ENCODE results near the gene KLHL35.

KLHL35 gene

DNA sequence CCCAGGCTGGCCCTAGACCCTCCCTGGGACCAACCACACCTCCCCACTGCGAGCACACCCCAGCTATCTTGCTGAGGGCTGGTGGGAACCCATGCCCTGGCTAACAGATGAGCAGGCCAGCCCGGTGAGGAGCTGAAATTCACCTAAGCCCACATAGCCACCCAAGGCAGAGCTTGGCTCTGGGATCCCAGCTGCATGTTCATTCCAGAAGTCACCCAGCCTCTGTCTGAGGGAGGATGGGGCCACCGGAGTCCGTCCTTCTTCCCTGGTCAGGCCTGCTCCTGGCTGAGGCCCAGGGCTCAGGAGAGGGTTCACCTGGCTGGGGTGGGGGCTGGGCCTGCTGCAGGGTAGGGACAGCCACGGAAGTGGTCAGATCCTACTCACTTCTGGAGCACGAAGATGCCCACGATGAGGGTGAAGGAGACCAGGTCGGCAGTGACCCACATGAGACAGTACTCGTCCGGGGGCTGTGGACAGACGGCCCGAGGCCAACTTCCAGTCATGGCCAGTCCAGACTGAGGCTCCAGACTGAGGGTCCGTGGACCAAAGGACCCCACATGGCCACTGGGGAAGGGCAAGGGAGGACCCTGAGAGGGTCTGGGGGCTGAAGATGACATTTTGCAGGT lies 6.6 kb upstream of the KLHL35 start:
- FAIRE-seq (no peak), DNase-seq (ENCODE audit: insufficient read length, low spot score) (no peak)
- TF ChIP-seq, protein P1, sequence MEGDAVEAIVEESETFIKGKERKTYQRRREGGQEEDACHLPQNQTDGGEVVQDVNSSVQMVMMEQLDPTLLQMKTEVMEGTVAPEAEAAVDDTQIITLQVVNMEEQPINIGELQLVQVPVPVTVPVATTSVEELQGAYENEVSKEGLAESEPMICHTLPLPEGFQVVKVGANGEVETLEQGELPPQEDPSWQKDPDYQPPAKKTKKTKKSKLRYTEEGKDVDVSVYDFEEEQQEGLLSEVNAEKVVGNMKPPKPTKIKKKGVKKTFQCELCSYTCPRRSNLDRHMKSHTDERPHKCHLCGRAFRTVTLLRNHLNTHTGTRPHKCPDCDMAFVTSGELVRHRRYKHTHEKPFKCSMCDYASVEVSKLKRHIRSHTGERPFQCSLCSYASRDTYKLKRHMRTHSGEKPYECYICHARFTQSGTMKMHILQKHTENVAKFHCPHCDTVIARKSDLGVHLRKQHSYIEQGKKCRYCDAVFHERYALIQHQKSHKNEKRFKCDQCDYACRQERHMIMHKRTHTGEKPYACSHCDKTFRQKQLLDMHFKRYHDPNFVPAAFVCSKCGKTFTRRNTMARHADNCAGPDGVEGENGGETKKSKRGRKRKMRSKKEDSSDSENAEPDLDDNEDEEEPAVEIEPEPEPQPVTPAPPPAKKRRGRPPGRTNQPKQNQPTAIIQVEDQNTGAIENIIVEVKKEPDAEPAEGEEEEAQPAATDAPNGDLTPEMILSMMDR (IDR thresholded peaks at IDR 0.05; ENCODE audit: insufficient read depth, missing control alignments) = no peak

DNA sequence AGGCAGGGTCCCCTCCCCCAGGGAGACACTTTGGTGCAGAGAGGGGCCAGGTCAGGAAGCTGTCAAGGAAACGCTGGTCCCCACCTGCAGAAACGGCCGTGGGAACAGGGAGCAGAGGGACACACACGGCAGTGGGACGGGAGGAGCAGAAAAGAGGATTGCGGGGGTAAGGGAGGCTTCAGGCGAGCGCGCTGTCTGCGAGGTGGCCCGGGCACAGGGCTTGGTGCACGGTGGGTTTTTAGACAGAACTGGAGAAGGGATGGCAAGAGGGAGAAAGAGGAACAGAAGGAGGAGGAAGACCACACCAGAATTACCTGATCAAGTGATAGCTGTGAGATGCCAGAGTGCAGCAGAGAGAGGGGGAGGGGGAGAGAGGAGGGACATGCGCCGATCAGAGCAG lies 6.0 kb upstream of the KLHL35 start:
- DNase-seq (ENCODE audit: insufficient read length, low spot score) (no peak), FAIRE-seq (no peak)
- TF ChIP-seq, protein P1 (IDR thresholded peaks at IDR 0.05; ENCODE audit: insufficient read depth, missing control alignments) = no peak

DNA sequence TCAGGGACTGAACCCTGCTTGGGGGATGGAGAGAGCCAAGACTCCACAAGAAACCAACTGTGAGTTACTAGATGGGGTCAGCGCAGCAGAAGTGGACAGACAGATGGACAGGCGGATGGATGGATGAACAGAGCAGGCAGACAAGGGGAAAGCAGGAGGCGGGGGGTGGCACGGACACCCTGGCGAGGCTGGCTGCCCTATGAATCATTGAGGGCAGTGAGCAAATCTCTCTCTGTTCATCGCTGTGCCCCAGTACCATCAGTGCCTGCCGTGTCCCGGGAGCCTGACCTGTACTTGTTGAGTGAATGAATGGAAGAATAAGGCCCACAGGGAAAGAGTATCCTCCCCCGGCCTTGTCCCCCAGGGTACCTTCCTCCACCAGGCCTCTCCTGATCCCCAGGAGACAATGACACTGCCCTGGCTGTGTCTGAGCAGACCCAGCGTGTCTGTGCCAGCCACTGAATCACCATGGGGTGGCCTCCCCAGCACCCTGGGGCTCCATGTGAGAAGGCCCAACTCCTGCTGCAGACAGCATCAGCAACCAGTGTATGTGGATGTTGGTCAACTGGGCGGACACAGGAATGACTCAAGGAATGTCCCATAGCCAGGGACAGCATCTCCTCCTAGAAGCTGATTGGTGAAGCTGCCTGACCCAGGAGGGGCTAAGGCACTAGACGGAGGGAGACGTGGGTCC lies 5.1 kb upstream of the KLHL35 start:
- FAIRE-seq (no peak), DNase-seq (ENCODE audit: insufficient read length, low spot score) (no peak)
- TF ChIP-seq, protein P1 (IDR thresholded peaks at IDR 0.05; ENCODE audit: insufficient read depth, missing control alignments) = no peak

- TF ChIP-seq, protein P1 (IDR thresholded peaks at IDR 0.05; ENCODE audit: insufficient read depth, missing control alignments) = no peak
- FAIRE-seq = no peak
- no peak for DNase-seq (ENCODE audit: insufficient read length, low spot score)
These were observed 3.8 kb upstream of the KLHL35 start for GRCh38 chr11:75436806-75437205.

GRCh38 chr11:75435571-75435925 lies 2.5 kb upstream of the KLHL35 start:
- FAIRE-seq (no peak), DNase-seq (ENCODE audit: insufficient read length, low spot score) (no peak)
- TF ChIP-seq, protein P1 (IDR thresholded peaks at IDR 0.05; ENCODE audit: insufficient read depth, missing control alignments) = no peak

DNA sequence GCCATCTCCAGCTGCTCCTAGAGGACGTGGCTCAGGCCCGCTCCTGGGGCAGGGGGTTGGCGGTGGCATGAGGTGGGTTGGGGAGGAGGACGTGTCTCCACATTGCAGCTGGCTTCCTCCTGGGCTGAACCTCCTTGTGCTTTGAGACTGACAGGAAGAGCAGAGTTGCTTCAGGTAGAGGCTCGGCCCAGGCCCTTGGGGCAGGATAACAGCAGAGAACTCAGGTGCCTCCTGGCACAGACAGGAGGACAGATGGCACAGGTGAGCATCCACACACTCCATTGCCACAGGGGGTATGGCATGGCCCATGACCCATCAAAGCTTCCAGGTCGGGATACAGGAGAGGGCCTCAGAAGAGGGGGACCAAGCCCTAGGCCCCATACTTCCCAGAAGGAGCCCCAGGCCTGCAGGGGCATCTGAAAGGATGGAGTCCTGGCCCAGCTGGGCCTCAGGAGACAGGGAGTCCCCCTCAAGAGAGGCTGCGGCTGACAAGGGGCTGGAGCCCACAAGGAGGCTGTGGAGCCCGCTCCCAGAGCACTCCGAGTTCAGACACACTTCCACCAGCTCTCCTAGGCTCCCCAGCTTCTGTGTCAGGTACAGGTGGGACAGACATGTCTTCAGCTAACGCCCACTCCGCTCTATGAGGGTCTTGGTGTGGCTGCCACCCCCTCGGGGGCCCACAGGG lies 2.0 kb upstream of the KLHL35 start:
- FAIRE-seq = no peak
- DNase-seq (ENCODE audit: insufficient read length, low spot score) = no peak
- TF ChIP-seq, protein P1 (IDR thresholded peaks at IDR 0.05; ENCODE audit: insufficient read depth, missing control alignments) = no peak

GRCh38 chr11:75434051-75434450 lies 1.0 kb upstream of the KLHL35 start:
- no peak for FAIRE-seq
- DNase-seq (ENCODE audit: insufficient read length, low spot score) = no peak
- TF ChIP-seq, protein P1 (IDR thresholded peaks at IDR 0.05; ENCODE audit: insufficient read depth, missing control alignments) = no peak

Data from D721Med (cell line).